ENCODE measurements around the gene SKIC8. TPM values are rescaled to one million over a fixed set of nuclear protein-coding genes. Genes with fewer than 3 reads are reported as not detected.

The SKIC8 gene
- polyA plus RNA-seq (2013), result 25.9 and 26.7 TPM in 2 replicates

DNA sequence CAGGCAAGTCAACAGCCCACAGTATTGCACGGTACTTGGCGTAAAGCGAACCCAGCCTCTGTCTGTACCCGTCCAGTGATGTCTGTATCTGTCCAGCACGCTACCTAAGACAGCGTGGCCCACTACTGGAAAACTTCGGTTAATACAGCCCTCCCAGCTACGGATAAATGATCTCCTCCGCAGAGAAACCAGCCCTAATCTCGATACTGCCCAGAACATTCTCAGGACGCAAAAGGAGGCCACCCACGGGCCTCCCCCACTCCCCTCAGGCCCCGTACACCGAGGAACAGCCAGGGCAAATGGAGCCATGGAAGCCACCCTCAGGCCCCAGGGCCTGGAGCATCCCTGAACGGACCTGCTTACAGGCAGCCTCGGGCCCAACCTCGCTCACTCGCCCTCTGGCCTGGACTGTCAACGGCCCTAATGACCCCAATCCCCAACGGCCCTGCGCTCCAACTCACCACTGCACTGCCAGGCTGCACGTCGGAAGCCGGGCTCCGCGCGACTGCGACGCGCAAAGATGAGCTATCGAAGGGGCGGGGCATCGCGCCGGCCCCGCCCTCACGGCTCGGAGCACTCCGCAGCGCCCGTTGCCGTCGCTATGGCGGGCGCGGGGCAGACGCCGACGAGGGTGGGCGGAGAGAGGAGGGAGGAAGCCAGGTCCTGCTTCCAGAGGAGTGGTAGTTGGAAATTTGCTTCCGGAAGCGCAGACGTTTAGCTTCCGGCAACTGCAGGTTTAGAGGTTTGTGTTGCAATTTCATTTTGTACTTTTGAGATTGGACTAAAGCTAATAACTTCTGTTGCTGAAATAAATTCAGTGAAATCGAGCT lies at the start of gene SKIC8:
TSS of gene SKIC8 (minus strand) at position 509 of the 830 bp plus-strand sequence. CDS start 3,923 bp downstream, outside the sequence.
- peak within 1 kb of the TSS; percentile 30 for H2AK5ac ChIP-seq (ENCODE audit: low read length)
- peaks cover 0 to under 1% of the 10 kb centered on the region in 2 experiments for H3K36me3 ChIP-seq (ENCODE audit: control insufficient read depth in 1 of 2, insufficient read depth in 2 of 2, low read length in 2 of 2)
- no peak within 1 kb of the TSS for H2BK12ac ChIP-seq (ENCODE audit: low read length)
- peak within 1 kb of the TSS; percentile 61 for H3K4ac ChIP-seq (ENCODE audit: low read depth, low read length)
- H3K9ac ChIP-seq (ENCODE audit: low read length), result peak within 1 kb of the TSS; percentile 98
- peaks cover 3% of the 10 kb centered on the region for H3K27me3 ChIP-seq (ENCODE audit: insufficient read depth, low read length)
- H3K79me2 ChIP-seq (ENCODE audit: control insufficient read depth, insufficient read depth, low read length, poor library complexity), result peaks cover 4% of the 10 kb centered on the region
- peak within 1 kb of the TSS; percentile 89 for H4K12ac ChIP-seq (ENCODE audit: low read depth, low read length)
- peak within 1 kb of the TSS; percentile 16 for H2BK5ac ChIP-seq (ENCODE audit: low read depth, low read length, poor library complexity)
- peak within 1 kb of the TSS; percentile 100 for H3K4me3 ChIP-seq (ENCODE audit: low read depth, low read length)
- H4K8ac ChIP-seq (ENCODE audit: low read depth, low read length), result peak within 1 kb of the TSS; percentile 100
- peaks cover 3% of the 10 kb centered on the region for H3K79me1 ChIP-seq (ENCODE audit: low read length)
- WGBS (ENCODE audit: extremely low coverage, insufficient coverage, insufficient read length), result no CpG with 5 or more reads among the region's 55 CpGs
- peaks cover 3 to 4% of the 10 kb centered on the region in 2 experiments for H3K4me1 ChIP-seq (ENCODE audit: control insufficient read depth in 1 of 2, insufficient read depth in 2 of 2, low read length in 2 of 2)
- DNase-seq, result peak; percentile 98
- H2BK120ac ChIP-seq (ENCODE audit: insufficient read depth, low read length, poor library complexity), result peak within 1 kb of the TSS; percentile 8
- peak within 1 kb of the TSS; percentile 66 for H3K4me2 ChIP-seq (ENCODE audit: low read length)
- peak within 1 kb of the TSS; percentile 69 for H3K14ac ChIP-seq (ENCODE audit: low read length)
- peak within 1 kb of the TSS; percentile 77 for H2AFZ ChIP-seq (ENCODE audit: insufficient read depth, low read length, poor library complexity)
- peak within 1 kb of the TSS; percentile 43 for H3K27ac ChIP-seq (ENCODE audit: low read depth, low read length)
- H3K23ac ChIP-seq (ENCODE audit: low read length), result no peak within 1 kb of the TSS
- peaks cover 5% of the 10 kb centered on the region for H3K9me3 ChIP-seq (ENCODE audit: insufficient read depth, low read depth, low read length)
- H4K91ac ChIP-seq (ENCODE audit: low read depth, low read length), result peak within 1 kb of the TSS; percentile 85
- H3K18ac ChIP-seq (ENCODE audit: low read length), result peak within 1 kb of the TSS; percentile 39

DNA sequence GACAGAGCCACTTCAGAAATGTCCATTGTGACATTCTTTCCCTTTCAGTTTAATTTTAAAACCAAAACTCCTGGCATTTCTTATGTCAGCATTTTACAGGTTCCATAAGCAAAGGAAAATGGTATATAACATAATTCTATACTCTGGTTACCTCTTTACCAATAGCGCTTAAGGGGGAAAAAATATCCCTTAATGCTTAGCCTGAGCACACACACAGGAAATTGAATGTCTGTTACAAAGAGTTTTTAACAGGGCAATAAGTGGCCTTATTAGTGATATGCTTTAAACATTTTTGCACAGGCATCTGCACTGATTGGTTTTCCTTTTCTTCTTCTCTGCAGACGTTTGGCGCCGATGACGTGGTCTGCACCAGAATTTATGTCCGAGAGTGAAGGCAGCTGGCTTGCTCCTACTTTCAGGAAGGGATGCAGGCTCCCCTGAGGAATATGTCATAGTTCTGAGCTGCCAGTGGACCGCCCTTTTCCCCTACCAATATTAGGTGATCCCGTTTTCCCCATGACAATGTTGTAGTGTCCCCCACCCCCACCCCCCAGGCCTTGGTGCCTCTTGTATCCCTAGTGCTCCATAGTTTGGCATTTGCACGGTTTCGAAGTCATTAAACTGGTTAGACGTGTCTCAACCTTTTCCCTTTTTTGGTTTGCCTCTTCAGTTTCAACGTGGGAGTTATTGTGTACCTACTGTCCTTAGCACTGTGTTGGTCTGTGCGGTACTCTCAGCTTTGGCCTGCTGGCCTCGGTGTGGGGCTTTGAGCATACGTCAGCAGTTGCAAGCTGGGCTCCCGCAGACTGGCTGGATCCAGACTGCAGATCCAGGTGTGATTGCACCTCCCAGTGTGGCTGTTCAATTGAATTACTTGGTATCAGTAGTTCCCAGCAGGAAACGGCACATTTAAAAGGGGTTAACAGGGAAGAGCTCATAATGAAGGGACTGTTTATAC lies 48.5 kb upstream of the SKIC8 start:
- Histone ChIP-seq H3K9ac (ENCODE audit: low read length) (no peak overlapping the region), H2BK120ac (ENCODE audit: insufficient read depth, low read length, poor library complexity) (peak overlapping the region; percentile 68), H3K79me2 (ENCODE audit: control insufficient read depth, insufficient read depth, low read length, poor library complexity) (no peaks in the 10 kb centered on the region), H4K12ac (ENCODE audit: low read depth, low read length) (no peak overlapping the region), H2AK5ac (ENCODE audit: low read length) (no peak overlapping the region), H3K23ac (ENCODE audit: low read length) (no peak overlapping the region), H4K91ac (ENCODE audit: low read depth, low read length) (peak overlapping the region; percentile 20), H3K36me3 (ENCODE audit: control insufficient read depth in 1 of 2, insufficient read depth in 2 of 2, low read length in 2 of 2) (no peaks in the 10 kb centered on the region), H4K8ac (ENCODE audit: low read depth, low read length) (peak overlapping the region; percentile 36), H3K27ac (ENCODE audit: low read depth, low read length) (peak overlapping the region; percentile 29), H3K18ac (ENCODE audit: low read length) (no peak overlapping the region), H2BK5ac (ENCODE audit: low read depth, low read length, poor library complexity) (peak overlapping the region; percentile 55), H2BK12ac (ENCODE audit: low read length) (peak overlapping the region; percentile 12), H3K4me1 (ENCODE audit: control insufficient read depth in 1 of 2, insufficient read depth in 2 of 2, low read length in 2 of 2) (peaks cover 15 to 16% of the 10 kb centered on the region in 2 experiments), H3K4me3 (ENCODE audit: low read depth, low read length) (no peak overlapping the region), H3K9me3 (ENCODE audit: insufficient read depth, low read depth, low read length) (peaks cover 2% of the 10 kb centered on the region), H2AFZ (ENCODE audit: insufficient read depth, low read length, poor library complexity) (no peak overlapping the region), H3K4me2 (ENCODE audit: low read length) (peak overlapping the region; percentile 1), H3K79me1 (ENCODE audit: low read length) (peaks cover 8% of the 10 kb centered on the region), H3K27me3 (ENCODE audit: insufficient read depth, low read length) (no peaks in the 10 kb centered on the region), H3K14ac (ENCODE audit: low read length) (no peak overlapping the region), H3K4ac (ENCODE audit: low read depth, low read length) (no peak overlapping the region)
- no CpG with 5 or more reads among the region's 17 CpGs for WGBS (ENCODE audit: extremely low coverage, insufficient coverage, insufficient read length)
- DNase-seq, result peak in 1 of 2 donors; percentile 22

DNA sequence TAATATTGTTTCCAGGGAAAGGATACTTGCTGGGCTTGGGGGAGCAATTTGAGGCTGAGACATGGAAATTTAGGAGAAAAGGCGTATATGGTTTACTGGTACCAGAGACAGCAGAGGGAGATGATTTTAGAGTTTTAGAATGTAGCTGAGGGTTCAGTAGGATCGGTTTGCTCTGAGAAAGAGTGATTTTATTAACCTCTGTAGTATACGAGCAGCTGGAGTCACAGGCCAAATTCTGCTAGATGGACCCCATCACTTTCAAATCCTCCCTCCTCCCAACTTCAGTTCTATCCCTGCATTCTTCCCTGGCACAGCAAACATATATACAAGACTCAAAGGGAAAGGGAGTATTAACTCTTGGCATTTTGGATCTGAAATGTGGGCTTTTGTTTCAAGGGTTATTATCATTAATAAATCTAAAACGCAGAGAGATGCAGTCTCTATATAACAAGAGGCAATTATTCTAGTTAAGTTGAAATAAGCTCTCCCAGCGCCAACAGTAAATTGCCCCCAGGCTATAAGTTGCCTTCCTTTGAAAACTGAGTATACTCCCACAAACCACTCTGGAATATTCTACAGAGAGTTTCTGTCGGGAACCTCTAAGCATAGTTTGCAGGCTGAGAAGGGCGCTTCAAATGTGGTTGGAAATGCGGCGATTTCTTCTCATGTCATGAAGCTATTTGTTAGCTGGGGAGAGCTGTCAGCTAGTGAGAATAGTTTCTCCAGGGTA lies 46.2 kb upstream of the SKIC8 start:
- Histone ChIP-seq H3K18ac (ENCODE audit: low read length) (no peak overlapping the region), H2AFZ (ENCODE audit: insufficient read depth, low read length, poor library complexity) (no peak overlapping the region), H2BK12ac (ENCODE audit: low read length) (no peak overlapping the region), H3K23ac (ENCODE audit: low read length) (no peak overlapping the region), H4K8ac (ENCODE audit: low read depth, low read length) (no peak overlapping the region), H2BK120ac (ENCODE audit: insufficient read depth, low read length, poor library complexity) (no peak overlapping the region), H3K4me2 (ENCODE audit: low read length) (no peak overlapping the region), H3K4ac (ENCODE audit: low read depth, low read length) (no peak overlapping the region), H3K79me1 (ENCODE audit: low read length) (peaks cover 8% of the 10 kb centered on the region), H3K79me2 (ENCODE audit: control insufficient read depth, insufficient read depth, low read length, poor library complexity) (no peaks in the 10 kb centered on the region), H3K27me3 (ENCODE audit: insufficient read depth, low read length) (peaks cover 12% of the 10 kb centered on the region), H3K14ac (ENCODE audit: low read length) (no peak overlapping the region), H4K12ac (ENCODE audit: low read depth, low read length) (no peak overlapping the region), H4K91ac (ENCODE audit: low read depth, low read length) (peak overlapping the region; percentile 26), H2BK5ac (ENCODE audit: low read depth, low read length, poor library complexity) (no peak overlapping the region), H3K27ac (ENCODE audit: low read depth, low read length) (no peak overlapping the region), H3K9ac (ENCODE audit: low read length) (no peak overlapping the region), H3K36me3 (ENCODE audit: control insufficient read depth in 1 of 2, insufficient read depth in 2 of 2, low read length in 2 of 2) (no peaks in the 10 kb centered on the region), H2AK5ac (ENCODE audit: low read length) (no peak overlapping the region), H3K9me3 (ENCODE audit: insufficient read depth, low read depth, low read length) (peaks cover 5% of the 10 kb centered on the region), H3K4me1 (ENCODE audit: control insufficient read depth in 1 of 2, insufficient read depth in 2 of 2, low read length in 2 of 2) (peaks cover 16 to 22% of the 10 kb centered on the region in 2 experiments), H3K4me3 (ENCODE audit: low read depth, low read length) (no peak overlapping the region)
- DNase-seq, result no peak
- WGBS (ENCODE audit: extremely low coverage, insufficient coverage, insufficient read length), result no CpG with 5 or more reads among the region's 9 CpGs

All from trophoblast cell (in vitro differentiated cells and primary cell).